Heart left ventricle (tissue), 16 donors: ENCODE data around the gene UBAP2. TPM values are rescaled to one million over a fixed set of nuclear protein-coding genes. Genes with fewer than 3 reads are reported as not detected.
A peak's percentile ranks its signal among the peaks of the same experiment; 100 is the strongest.

Experiments used
- ATAC-seq, 4 donors: fragments of 200-7000 bp; cut with Tn5 transposase; one replicate each; pipeline ENCODE4 v1.9.1; 2020 to 2022; ENCODE audit warnings: moderate library complexity in 4 of 4, mild to moderate bottlenecking in 3 of 4, moderate number of reproducible peaks in 1 of 4
- DNase-seq, 5 donors: peaks; one replicate each; pipeline ENCODE4 v3.0.0-alpha.2; 2020
- H3K27ac ChIP-seq, 12 donors: fragments of 200-600 bp; sonication (generic) in 4 of 12; one replicate each; pipeline versions ENCODE4 v1.5.0 to v1.8.0; 2016 to 2022; ENCODE audit warnings: mild to moderate bottlenecking in 2 of 12
- H3K27me3 ChIP-seq, 9 donors: fragments of 200-600 bp; sonication (generic) in 2 of 9; one replicate each; pipeline versions ENCODE4 v1.5.1 to v1.8.0; 2016 to 2022; ENCODE audit warnings: mild to moderate bottlenecking in 3 of 9
- H3K36me3 ChIP-seq, 9 donors: fragments of 200-600 bp; sonication (generic) in 2 of 9; one replicate each; pipeline versions ENCODE4 v1.5.0 to v1.8.0; 2018 to 2022; ENCODE audit warnings: mild to moderate bottlenecking in 2 of 9
- H3K4me1 ChIP-seq, 12 donors: fragments of 200-600 bp; sonication (generic) in 4 of 12; one replicate each; pipeline versions ENCODE4 v1.5.0 to v1.8.0; 2016 to 2022; ENCODE audit warnings: mild to moderate bottlenecking in 3 of 12
- H3K4me3 ChIP-seq, 12 donors: fragments of 200-600 bp; sonication (generic) in 4 of 12; one replicate each; pipeline versions ENCODE4 v1.5.0 to v1.8.0; 2017 to 2022; ENCODE audit warnings: mild to moderate bottlenecking in 9 of 12, moderate library complexity in 4 of 12
- H3K9me3 ChIP-seq, 12 donors: fragments of 200-600 bp; sonication (generic) in 4 of 12; one replicate each; pipeline versions ENCODE4 v1.5.0 to v1.8.0; 2016 to 2022; ENCODE audit warnings: mild to moderate bottlenecking in 1 of 12
- POLR2A ChIP-seq, 2 donors: fragments of 450-650 bp; IDR thresholded peaks; one replicate each; pipeline ENCODE4 v1.6.1; 2017; ENCODE audit warnings: antibody characterized with exemption in 2 of 2, mild to moderate bottlenecking in 2 of 2, moderate library complexity in 2 of 2
- WGBS, 4 donors: extraction: QIAGEN DNeasy Blood & Tissue Kit in 2 of 4; methylation state at CpG; one replicate each; pipeline versions ENCODE4 v1.1.5 to v1.1.7; 2013 to 2018; 5-methylcytosine and 5-hydroxymethylcytosine counted together
- intact Hi-C, 10 donors: fragments of 100-400 bp; cut with DNase I; formaldehyde crosslinking; loops; one replicate each; pipeline versions ENCODE4 v1.11.1 to v1.14.2; 2022
- polyA plus RNA-seq, 2 donors: library from polyadenylated mRNA; stranded (reverse); fragments of 200-250 nt; gene quantifications; one replicate each; pipeline ENCODE4 v1.2.3, GENCODE V29; 2013
- total RNA-seq, 9 donors: library from RNA; depleted of rRNA in 2 of 9; stranded (reverse); fragments of >200 nt in 2 of 9; fragmentation: NEBNext Ultra II Directional in 3 of 9; extraction: Animal tissue kit (Norgen Biotek cat#: 25700) in 3 of 9; gene quantifications; one replicate each; pipeline versions ENCODE4 v1.1.0 to v1.2.4, GENCODE V29; 2016 to 2023
- TF ChIP-seq, protein P1 (sequence below), 12 donors: fragments of 200-600 bp; sonication (generic) in 4 of 12; IDR thresholded peaks; one replicate each; pipeline versions ENCODE4 v1.5.0 to v1.8.0; 2018 to 2022; ENCODE audit warnings: antibody characterized with exemption in 12 of 12, mild to moderate bottlenecking in 5 of 12
- donor health status: ischemic (EF 13 %, LVEDD 7.1; RV severe dilation, severe dysfunction).
- donor health status: healthy with polysubstance abuse.
- donor health status: DM: no; HTN: yes; CAD: no.
- donor health status: DM: no; HTN: no; CAD: no.
- donor health status: ischemic (EF 25% LVEDD 6.9; RV normal size, moderate dysfunction).
- donor health status: ischemic (EF 25% LVEDD 5.7; RV mildly dilated, moderate dysfunction).
- donor health status: healthy.
- donor health status: DM: yes; HTN: yes; CAD: no.
- donor health status: ischemic (EF 35%, LVEDD 5.7; RV mildly dilated, moderate dysfunction).
- donor health status: nonischemic (EF 11% LVEDD 7.7; RV severe dilation, severe dysfunction).
- donor health status: DM: yes; HTN: yes; CAD: no.
- donor health status: PGD.
- donor health status: ischemic (EF 29% LVEDD 5.4; RV normal size, mild dysfunction).
- donor health status: nonischemic (EF 23%, LVEDD 6.1; RV moderate dilation, normal function).

UBAP2 gene
- total and polyA plus RNA-seq, 11 donors: 12.9 to 36.2 (median 25.8) TPM

DNA sequence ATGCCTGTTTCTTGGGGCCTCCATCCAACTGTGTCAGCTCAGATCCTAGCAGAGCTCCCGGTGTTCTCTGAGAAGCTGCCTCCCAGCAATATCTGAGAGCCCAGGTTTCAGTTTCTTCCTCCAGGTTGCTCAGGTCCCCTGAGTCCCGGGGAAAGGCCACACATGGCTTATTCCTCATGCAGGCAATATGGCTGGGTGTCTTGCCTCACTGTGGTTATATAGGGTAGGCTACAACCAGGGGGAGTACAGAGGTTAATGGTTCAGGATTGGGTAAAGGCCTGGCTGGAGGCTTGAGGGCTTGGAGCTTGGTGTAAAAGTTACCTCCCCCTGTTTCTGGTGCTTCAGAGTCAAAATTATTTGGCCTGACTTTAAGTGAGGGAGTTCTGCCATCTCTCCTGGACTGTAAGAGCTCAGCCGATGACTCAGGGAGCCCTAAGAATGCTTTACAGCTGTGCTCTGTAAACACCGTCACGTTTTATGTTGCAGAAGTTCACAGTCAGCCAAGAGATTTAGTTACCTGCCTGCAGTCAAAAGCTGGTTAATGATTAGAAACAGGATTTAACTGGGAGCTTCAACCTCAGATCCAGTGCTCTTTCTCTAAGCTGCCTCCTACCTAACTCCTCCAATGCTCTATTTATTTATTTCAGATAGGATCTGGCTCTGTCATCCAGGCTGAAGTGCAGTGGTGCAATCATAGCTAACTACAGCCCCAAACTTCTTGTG, 24.3 kb upstream of the UBAP2 start:
- TF ChIP-seq POLR2A (IDR thresholded peaks at IDR 0.05): no peak
- TF ChIP-seq, protein P1, sequence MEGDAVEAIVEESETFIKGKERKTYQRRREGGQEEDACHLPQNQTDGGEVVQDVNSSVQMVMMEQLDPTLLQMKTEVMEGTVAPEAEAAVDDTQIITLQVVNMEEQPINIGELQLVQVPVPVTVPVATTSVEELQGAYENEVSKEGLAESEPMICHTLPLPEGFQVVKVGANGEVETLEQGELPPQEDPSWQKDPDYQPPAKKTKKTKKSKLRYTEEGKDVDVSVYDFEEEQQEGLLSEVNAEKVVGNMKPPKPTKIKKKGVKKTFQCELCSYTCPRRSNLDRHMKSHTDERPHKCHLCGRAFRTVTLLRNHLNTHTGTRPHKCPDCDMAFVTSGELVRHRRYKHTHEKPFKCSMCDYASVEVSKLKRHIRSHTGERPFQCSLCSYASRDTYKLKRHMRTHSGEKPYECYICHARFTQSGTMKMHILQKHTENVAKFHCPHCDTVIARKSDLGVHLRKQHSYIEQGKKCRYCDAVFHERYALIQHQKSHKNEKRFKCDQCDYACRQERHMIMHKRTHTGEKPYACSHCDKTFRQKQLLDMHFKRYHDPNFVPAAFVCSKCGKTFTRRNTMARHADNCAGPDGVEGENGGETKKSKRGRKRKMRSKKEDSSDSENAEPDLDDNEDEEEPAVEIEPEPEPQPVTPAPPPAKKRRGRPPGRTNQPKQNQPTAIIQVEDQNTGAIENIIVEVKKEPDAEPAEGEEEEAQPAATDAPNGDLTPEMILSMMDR (IDR thresholded peaks at IDR 0.05): no peak
- intact Hi-C loops: loop anchor here in 8 of 10 donors (2.0 to 10.0 kb wide), 9 partner anchors 58 to 261 kb away; partner anchors contain the start of gene UBE2R2 (in 5 of the 8)
- WGBS, 4 donors: 56 to 71% (median 66%) methylated on average over 5 of the region's 5 CpGs

DNA sequence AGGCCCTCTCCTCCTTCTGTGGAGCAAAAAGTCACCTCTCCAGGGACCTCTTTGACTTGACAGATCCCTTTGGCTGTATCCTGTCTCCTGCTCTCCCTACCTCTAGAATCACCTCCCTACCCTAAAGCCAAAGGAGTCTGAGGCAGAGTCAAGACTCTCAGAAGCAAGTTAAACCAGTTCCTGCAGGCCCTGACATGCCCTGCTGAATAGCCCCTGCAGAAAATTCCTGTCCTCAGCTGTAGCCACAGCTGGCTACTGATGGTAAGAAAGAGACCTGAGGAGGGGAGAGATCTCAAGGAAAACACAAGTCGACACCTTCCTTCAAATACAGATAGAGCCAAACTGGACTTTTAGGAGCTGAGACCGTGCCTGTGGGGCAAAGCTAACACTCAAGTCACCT, 23.7 kb upstream of the UBAP2 start:
- Histone ChIP-seq H3K27me3 (no peaks in the 10 kb centered on the region), H3K4me1 (peaks cover 0 to 8% (median 0%) of the 10 kb centered on the region in 12 donors), H3K9me3 (no peaks in the 10 kb centered on the region), H3K27ac (peak overlapping the region in 1 of 12 donors; percentile 32), H3K36me3 (no peaks in the 10 kb centered on the region), H3K4me3 (no peak overlapping the region)
- intact Hi-C loops: loop anchor here in 8 of 10 donors (2.0 to 10.0 kb wide), 9 partner anchors 58 to 260 kb away; partner anchors contain the start of gene UBE2R2 (in 5 of the 8)
- DNase-seq: no peak
- no peak for ATAC-seq
- WGBS, 4 donors: 64 to 82% (median 74%) methylated on average over 2 of the region's 2 CpGs
- TF ChIP-seq, protein P1 (IDR thresholded peaks at IDR 0.05): no peak
- TF ChIP-seq POLR2A (IDR thresholded peaks at IDR 0.05): no peak

More for the DNA sequence above, 24.3 kb upstream of the UBAP2 start:
- no peaks in the 10 kb centered on the region for H3K27me3 ChIP-seq
- peaks cover 0 to 8% (median 0%) of the 10 kb centered on the region in 12 donors for H3K4me1 ChIP-seq
- peak overlapping the region in 1 of 12 donors; percentile 32 for H3K27ac ChIP-seq
- H3K9me3 ChIP-seq: no peaks in the 10 kb centered on the region
- H3K4me3 ChIP-seq: no peak overlapping the region
- ATAC-seq (peak in 3 of 4 donors; percentile 21 to 71 (median 63)), DNase-seq (no peak)
- no peaks in the 10 kb centered on the region for H3K36me3 ChIP-seq

DNA sequence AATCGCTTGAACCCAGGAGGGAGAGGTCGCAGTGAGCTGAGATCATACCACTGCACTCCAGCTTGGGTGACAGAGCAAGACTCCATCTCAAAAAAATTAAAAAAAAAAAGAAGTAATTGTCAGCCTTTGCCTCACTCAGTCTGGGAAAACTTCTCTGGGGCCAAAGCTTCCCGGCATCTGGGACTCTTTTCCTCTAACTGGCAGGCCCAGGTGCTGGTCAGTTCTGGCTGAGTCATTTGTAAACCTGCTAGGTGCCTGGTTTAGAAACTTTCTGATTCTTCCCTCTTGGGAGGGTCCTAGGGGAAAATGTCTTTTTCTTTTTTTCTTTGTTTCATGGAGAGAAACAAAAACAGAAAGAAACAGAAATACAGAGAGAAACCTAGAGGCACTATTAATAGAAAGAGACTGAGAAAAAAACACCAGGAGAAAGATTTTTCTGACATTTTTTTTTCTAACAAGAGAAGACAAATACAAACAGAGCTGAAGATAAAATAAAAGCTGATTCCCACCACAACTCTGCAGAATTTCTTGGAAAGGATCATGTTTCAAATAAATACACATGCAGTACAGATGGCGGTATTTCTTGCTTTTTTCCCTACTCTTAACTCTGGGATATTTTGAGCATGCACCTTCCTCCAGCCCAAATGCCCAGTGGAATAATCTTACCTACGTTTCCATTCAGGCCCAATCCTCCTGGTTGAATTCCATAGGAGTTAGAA, 22.1 kb upstream of the UBAP2 start:
- ATAC-seq (no peak), DNase-seq (no peak)
- H3K4me3 ChIP-seq: no peak overlapping the region
- no peak overlapping the region for H3K27ac ChIP-seq
- 69 to 77% (median 73%) methylated on average over 5 of the region's 5 CpGs for WGBS, 4 donors
- H3K4me1 ChIP-seq: peaks cover 0 to 8% (median 0%) of the 10 kb centered on the region in 12 donors
- H3K9me3 ChIP-seq: no peaks in the 10 kb centered on the region
- intact Hi-C loops: loop anchor here in 8 of 10 donors (5.0 to 10.0 kb wide), 8 partner anchors 56 to 258 kb away; partner anchors contain the start of gene UBE2R2 (in 5 of the 8)
- no peaks in the 10 kb centered on the region for H3K27me3 ChIP-seq
- H3K36me3 ChIP-seq: no peaks in the 10 kb centered on the region
- no peak for TF ChIP-seq POLR2A (IDR thresholded peaks at IDR 0.05)

DNA sequence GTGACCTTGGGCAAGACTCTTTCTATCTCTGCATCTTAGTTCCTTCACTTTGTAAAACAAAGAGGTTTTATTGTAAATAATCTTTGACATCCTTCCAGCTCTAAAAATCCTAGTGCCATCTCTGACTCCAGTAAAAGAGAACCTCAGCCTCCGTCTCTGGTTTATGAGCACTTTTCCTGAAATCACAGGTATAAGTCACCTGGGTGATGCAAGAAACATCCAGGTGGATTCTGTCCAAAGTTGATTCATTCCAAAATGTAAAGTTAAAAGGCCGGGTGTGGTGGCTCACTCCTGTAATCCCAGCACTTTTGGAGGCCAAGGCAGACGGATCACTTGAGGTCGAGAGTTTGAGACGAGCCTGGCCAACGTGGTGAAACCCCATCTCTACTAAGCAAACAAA, 21.1 kb upstream of the UBAP2 start:
- ATAC-seq (no peak), DNase-seq (no peak)
- no peak for TF ChIP-seq POLR2A (IDR thresholded peaks at IDR 0.05)
- TF ChIP-seq, protein P1 (IDR thresholded peaks at IDR 0.05): no peak
- H3K27me3 ChIP-seq: no peaks in the 10 kb centered on the region
- intact Hi-C loops: loop anchor here in 8 of 10 donors (5.0 to 10.0 kb wide), 8 partner anchors 55 to 258 kb away; partner anchors contain the start of gene UBE2R2 (in 5 of the 8)
- H3K4me1 ChIP-seq: peaks cover 0 to 8% (median 0%) of the 10 kb centered on the region in 12 donors
- 92 to 94% (median 93%) methylated on average over 6 of the region's 6 CpGs for WGBS, 4 donors
- no peaks in the 10 kb centered on the region for H3K9me3 ChIP-seq
- no peak overlapping the region for H3K27ac ChIP-seq
- no peaks in the 10 kb centered on the region for H3K36me3 ChIP-seq
- H3K4me3 ChIP-seq: no peak overlapping the region
